WI38 (cell line): ENCODE measurements around the gene GGT1.

Source experiments
- H3K4me3 ChIP-seq: 2 replicates; pipeline ENCODE4 v1.5.1; 2011; ENCODE audit warnings: low read depth, mild to moderate bottlenecking, control low read depth, low read length
- TF ChIP-seq, protein P1 (sequence below): IDR thresholded peaks from 2 replicates; pipeline ENCODE4 v1.5.1; 2012; ENCODE audit warnings: low read depth, mild to moderate bottlenecking, control low read depth, low read length

GGT1 gene

GRCh38 chr22:24590596-24591173 lies 12.3 kb upstream of the GGT1 start:
- no peak overlapping the region for H3K4me3 ChIP-seq
- TF ChIP-seq, protein P1, sequence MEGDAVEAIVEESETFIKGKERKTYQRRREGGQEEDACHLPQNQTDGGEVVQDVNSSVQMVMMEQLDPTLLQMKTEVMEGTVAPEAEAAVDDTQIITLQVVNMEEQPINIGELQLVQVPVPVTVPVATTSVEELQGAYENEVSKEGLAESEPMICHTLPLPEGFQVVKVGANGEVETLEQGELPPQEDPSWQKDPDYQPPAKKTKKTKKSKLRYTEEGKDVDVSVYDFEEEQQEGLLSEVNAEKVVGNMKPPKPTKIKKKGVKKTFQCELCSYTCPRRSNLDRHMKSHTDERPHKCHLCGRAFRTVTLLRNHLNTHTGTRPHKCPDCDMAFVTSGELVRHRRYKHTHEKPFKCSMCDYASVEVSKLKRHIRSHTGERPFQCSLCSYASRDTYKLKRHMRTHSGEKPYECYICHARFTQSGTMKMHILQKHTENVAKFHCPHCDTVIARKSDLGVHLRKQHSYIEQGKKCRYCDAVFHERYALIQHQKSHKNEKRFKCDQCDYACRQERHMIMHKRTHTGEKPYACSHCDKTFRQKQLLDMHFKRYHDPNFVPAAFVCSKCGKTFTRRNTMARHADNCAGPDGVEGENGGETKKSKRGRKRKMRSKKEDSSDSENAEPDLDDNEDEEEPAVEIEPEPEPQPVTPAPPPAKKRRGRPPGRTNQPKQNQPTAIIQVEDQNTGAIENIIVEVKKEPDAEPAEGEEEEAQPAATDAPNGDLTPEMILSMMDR: no peak

DNA sequence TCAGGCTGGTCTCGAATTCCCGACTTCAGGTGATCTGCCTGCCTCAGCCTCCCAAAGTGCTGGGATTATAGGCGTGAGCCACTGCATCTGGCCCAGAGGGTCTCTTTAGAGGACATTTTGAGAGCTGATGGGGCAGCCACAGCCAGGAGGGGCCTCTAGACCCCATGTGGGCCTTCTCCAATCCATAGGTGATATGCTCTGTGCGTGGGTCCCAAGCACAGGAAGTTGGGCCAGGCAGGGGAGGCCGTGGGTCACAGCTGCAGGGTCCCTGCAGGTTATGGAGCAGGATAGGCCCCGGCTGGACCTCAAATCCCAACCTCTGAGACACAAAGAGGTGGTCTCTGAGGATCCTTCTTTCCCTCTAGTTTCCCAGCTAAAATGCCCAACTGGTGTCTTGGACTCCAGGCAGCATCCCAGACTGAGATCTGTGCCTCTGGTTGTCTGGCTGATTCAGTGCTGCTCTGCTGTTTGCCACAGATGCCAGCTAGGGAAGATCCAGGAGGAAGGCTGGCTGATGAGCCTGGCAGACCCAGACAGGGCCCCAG lies 11.6 kb upstream of the GGT1 start:
- H3K4me3 ChIP-seq: no peak overlapping the region

GRCh38 chr22:24592058-24592850 lies 10.7 kb upstream of the GGT1 start:
- TF ChIP-seq, protein P1: no peak
- H3K4me3 ChIP-seq: peak overlapping the region; percentile 65

More for the DNA sequence above, 11.6 kb upstream of the GGT1 start:
- TF ChIP-seq, protein P1: no peak

- H3K4me3 ChIP-seq: peak within 1 kb of the TSS; percentile 65
- TF ChIP-seq, protein P1: no peak
These were observed 10.0 kb upstream of the GGT1 start, which contains the start of gene LRRC75B for GRCh38 chr22:24592851-24593558. Gene LRRC75B (minus strand): TSS chr22:24593073. CDS start chr22:24593039, 34 bp downstream.

- peak overlapping the region; percentile 56 for H3K4me3 ChIP-seq
These were observed 9.5 kb upstream of the GGT1 start for GRCh38 chr22:24593559-24593835.

DNA sequence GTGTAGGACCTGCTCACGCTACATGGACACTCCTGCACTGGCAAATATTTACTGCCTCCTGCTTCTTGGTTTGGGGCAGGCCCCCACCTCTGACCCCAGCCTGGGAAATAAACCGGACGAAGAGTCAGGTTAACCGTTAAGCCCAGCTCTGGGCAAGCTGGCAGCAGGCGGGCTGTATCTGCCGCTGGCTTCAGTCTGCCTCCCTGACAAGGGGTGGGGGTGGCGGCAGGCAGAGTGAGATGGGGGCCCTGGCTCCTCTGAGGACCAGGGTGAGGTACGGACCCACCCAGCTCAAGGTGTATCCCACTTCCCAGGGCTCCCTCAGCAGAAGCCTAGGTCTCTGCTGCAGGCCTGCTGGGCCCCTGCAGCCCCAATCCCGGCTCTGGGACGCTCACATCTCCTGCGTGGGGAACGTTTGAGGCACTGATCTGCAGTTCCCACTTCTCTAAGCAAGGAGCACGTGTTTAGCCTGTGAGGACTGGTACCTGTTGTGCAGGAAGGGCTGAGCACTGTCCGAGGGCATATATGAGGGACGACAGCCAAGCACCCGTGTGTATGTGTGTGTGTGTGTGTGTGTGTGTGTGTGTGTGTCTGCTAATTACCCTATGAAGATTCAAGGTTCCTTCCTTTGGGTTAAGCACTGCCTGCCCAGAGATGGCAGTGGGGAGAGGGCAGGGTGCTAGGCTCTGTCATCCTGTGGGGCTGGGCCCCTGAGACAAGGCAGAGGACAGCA lies 9.0 kb upstream of the GGT1 start:
- H3K4me3 ChIP-seq: no peak overlapping the region
- TF ChIP-seq, protein P1: no peak

DNA sequence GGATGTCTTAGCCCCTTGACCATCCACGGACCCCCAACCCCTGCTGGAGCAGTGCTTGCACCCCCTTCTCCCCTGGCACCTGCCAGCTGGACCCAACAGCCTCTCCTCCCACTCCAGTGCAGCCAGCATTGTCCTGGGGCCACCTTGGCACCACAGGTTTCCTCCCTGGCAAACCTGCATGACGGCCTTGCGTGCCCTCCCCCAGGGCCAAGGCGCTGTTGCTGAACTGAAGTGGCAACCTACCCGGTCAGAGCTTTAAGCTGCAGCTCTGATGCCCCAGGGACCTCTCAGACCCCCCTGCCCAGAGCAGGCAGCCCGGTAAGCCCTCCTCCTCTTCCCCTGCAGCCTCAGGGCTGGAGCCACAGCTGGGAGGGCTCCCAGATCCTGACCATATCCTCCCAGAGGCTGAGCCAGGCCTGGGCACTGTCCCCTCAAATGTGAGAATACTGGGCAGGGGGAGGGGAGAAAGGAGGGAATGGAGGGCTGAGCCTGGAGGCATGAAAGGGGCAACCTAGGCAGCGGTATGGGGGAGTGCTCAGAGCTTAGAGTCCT lies 8.3 kb upstream of the GGT1 start:
- TF ChIP-seq, protein P1: no peak
- no peak overlapping the region for H3K4me3 ChIP-seq
